GM12864 (cell line): ENCODE results near the gene CSF1R.
A peak's percentile ranks its signal among the peaks of the same experiment; 100 is the strongest.

Experiments
- DNase-seq: peaks from one replicate; pipeline ENCODE4 v3.0.0-alpha.2; 2011; ENCODE audit warnings: low read depth
- H3K4me3 ChIP-seq: 2 replicates; pipeline ENCODE4 v1.5.1; 2011; ENCODE audit warnings: mild to moderate bottlenecking, low read depth, low read length, control low read depth
- TF ChIP-seq, protein P1 (sequence below): IDR thresholded peaks from 2 replicates; pipeline ENCODE4 v1.5.1; 2011; ENCODE audit warnings: low read depth, mild to moderate bottlenecking, moderate library complexity, low read length, control low read depth, inconsistent platforms; ENCODE audit errors: missing control alignments

CSF1R gene

DNA sequence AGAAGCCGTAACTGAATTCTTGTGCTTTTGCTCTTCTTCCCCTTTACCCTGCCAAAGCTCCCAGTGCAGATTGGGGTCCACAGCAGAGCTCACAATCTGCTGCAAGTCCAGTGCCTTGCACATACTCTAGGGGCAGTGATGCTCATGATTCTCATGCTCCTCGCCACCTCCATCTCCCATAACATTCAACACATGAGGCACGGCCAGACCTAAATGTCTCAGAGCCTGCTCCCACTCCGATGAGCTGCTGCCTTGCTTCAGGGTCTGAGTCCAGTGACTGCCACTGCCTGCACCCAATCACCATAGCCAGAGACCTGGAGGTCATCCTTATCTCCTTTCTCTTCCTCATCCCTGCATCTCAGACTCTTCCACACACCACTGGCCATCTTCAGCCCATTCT is 10.5 kb downstream of the CSF1R start:
- DNase-seq: no peak

DNA sequence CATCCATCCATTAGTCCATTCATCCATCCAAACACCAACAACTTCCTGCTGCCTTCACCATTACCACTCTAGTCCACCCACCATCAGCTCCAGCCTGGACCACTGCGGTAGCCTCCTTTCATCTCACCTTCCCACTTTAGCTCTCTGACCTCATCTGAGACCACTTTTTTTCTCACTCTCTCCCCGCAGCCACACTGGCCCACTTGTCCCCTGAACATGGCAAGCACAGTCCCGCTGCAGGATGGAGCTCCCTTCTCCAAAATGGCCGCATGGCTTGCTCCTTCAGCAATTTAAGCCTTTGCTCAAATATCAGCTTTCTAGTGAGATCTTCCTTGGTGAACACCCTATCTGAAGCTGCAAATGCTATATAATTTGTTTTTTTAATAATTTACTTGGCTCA is 11.1 kb downstream of the CSF1R start:
- TF ChIP-seq, protein P1, sequence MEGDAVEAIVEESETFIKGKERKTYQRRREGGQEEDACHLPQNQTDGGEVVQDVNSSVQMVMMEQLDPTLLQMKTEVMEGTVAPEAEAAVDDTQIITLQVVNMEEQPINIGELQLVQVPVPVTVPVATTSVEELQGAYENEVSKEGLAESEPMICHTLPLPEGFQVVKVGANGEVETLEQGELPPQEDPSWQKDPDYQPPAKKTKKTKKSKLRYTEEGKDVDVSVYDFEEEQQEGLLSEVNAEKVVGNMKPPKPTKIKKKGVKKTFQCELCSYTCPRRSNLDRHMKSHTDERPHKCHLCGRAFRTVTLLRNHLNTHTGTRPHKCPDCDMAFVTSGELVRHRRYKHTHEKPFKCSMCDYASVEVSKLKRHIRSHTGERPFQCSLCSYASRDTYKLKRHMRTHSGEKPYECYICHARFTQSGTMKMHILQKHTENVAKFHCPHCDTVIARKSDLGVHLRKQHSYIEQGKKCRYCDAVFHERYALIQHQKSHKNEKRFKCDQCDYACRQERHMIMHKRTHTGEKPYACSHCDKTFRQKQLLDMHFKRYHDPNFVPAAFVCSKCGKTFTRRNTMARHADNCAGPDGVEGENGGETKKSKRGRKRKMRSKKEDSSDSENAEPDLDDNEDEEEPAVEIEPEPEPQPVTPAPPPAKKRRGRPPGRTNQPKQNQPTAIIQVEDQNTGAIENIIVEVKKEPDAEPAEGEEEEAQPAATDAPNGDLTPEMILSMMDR: no peak
- H3K4me3 ChIP-seq: no peak overlapping the region
- DNase-seq: no peak

More for the DNA sequence above, 10.5 kb downstream of the CSF1R start:
- TF ChIP-seq, protein P1: peak; percentile 38
- H3K4me3 ChIP-seq: no peak overlapping the region

DNA sequence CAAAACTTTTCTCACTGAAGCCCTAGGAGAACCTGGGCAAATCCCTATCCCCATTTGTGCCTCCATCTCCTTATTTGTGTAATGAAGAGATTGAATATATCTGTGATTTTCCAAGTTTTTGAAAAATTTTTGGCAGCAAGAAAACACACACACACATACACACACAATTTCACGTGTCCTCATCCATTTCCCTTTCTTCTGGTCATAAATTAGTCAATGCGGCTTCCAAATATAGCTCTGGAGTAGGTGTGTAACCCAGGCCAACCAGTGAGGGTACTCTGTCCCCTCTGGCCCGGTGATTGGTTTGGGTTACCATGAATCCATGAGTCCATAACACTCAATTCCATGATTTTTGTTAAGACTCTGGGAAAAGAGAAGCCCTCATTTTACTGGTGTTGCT is 12.7 kb downstream of the CSF1R start:
- TF ChIP-seq, protein P1: no peak
- H3K4me3 ChIP-seq: no peak overlapping the region
- no peak for DNase-seq

DNA sequence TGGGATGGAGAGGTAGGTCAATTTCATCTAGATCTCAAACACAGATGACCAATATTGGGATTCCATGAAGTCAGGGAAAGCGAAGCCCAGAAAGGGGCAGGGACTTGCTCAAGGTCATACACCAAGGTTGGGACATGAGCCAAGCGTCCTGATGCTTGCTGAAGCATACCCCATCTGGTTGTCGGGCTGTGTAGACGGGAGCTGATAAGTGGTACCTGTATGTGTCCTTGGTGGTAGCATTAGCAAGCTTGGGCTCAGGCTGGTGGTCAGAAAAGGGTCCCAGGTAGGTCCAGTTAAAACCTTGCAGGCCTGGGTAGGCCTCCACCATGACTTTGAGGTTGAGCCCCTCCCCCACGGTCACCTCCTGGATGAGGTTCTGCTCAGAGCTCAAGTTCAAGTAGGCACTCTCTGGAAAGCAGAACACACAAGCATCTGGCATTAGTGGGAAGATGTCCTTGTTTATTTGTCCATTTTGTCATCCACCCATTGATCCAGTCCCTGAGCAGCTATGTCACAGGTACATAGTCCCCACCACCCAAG is 13.2 kb downstream of the CSF1R start:
- no peak for DNase-seq
- TF ChIP-seq, protein P1: no peak
- H3K4me3 ChIP-seq: no peak overlapping the region

DNA sequence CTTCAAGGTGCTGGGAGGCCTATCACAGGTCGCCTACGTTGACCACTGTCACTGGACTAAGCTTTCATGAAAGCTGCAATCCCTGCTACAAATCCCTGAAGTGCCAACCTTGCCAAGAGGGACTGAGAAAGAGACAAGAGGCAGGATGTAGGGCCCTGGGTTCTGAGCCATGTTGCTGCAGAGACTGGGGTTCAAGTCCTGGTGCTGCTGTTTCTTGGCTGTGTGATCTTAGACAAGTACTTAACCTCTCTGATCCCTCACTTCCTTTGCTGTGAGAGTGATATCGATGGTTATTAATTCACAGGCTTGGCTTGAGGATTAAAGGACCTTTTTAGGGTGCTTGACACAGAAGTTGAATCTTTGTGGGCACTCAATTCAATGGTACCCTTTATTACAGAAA is 15.5 kb downstream of the CSF1R start:
- TF ChIP-seq, protein P1: no peak
- H3K4me3 ChIP-seq: no peak overlapping the region
- no peak for DNase-seq

DNA sequence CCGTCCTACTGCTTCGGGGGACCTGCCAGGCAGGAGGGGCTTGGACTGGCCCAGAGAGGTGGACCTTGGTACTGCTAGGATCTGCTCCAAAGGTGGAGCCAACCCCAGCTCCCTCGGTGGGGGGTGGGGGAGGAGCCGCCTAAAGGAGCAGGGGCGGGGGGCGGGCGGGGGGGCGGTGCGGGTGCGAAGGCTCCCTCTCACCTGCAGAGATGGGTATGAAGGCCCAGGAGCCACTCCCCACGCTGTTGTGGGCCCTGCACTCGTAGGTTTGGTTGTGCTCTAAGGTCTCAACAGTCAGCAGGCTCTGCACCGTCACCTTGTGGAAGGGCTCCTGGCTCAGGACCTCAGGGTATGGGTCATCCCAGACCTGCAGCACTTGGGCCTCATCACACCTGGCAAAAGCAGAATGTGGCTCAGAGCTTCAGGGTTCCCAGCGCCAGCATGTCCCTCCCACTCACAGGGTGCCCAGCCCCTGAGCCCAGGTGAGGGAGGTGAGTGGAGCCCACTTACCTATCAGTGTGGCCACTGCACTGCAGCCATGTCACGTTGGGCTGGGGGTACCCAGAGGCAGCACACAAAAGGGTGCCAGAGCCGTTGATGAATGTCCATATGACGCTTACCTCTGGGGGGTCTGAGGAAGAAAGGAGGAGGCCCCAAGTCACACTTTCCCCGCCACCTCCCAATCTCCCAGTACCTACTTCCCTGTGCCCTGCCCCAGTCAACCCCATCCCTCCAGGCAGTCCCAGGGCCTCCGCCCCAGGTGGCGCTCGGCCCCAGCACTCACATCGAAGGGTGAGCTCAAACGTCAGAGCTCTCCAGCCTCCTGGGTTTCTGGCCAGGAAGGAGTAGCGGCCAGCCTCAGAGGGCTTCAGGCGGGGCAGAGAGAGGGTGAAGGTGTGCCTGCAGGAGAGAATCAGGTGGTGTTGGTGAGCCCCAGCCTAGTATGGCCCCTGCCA is 16.4 kb downstream of the CSF1R start:
- no peak for DNase-seq
- no peak overlapping the region for H3K4me3 ChIP-seq
- TF ChIP-seq, protein P1: no peak
